ENCODE measurements around the gene SEMA3A.

Gene SEMA3A

GRCh38 chr7:83937930-83938329 lies 256.7 kb downstream of the SEMA3A start (continued):
- TF ChIP-seq, protein P1, sequence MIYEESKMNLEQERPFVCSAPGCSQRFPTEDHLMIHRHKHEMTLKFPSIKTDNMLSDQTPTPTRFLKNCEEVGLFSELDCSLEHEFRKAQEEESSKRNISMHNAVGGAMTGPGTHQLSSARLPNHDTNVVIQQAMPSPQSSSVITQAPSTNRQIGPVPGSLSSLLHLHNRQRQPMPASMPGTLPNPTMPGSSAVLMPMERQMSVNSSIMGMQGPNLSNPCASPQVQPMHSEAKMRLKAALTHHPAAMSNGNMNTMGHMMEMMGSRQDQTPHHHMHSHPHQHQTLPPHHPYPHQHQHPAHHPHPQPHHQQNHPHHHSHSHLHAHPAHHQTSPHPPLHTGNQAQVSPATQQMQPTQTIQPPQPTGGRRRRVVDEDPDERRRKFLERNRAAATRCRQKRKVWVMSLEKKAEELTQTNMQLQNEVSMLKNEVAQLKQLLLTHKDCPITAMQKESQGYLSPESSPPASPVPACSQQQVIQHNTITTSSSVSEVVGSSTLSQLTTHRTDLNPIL (CRISPR knock-in tag; IDR thresholded peaks at IDR 0.05; ENCODE audit: low read depth) = no peak
- TF ChIP-seq, protein P2, sequence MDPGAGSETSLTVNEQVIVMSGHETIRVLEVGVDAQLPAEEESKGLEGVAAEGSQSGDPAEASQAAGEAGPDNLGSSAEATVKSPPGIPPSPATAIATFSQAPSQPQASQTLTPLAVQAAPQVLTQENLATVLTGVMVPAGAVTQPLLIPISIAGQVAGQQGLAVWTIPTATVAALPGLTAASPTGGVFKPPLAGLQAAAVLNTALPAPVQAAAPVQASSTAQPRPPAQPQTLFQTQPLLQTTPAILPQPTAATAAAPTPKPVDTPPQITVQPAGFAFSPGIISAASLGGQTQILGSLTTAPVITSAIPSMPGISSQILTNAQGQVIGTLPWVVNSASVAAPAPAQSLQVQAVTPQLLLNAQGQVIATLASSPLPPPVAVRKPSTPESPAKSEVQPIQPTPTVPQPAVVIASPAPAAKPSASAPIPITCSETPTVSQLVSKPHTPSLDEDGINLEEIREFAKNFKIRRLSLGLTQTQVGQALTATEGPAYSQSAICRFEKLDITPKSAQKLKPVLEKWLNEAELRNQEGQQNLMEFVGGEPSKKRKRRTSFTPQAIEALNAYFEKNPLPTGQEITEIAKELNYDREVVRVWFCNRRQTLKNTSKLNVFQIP (CRISPR knock-in tag; IDR thresholded peaks at IDR 0.05; ENCODE audit: borderline replicate concordance, low read depth) = no peak
- TF ChIP-seq ZFP30 (CRISPR knock-in tag; IDR thresholded peaks at IDR 0.05) (no peak), ARNTL (CRISPR knock-in tag; IDR thresholded peaks at IDR 0.05; ENCODE audit: borderline replicate concordance, low read depth) (no peak), TOX (CRISPR knock-in tag; IDR thresholded peaks at IDR 0.05; ENCODE audit: borderline replicate concordance) (no peak), BACH2 (CRISPR knock-in tag; IDR thresholded peaks at IDR 0.05; ENCODE audit: borderline replicate concordance) (no peak)

- no peak for TF ChIP-seq BACH2 (CRISPR knock-in tag; IDR thresholded peaks at IDR 0.05; ENCODE audit: borderline replicate concordance)
- no peak for TF ChIP-seq SNAI2 (CRISPR knock-in tag; IDR thresholded peaks at IDR 0.05)
- TF ChIP-seq, protein P3, sequence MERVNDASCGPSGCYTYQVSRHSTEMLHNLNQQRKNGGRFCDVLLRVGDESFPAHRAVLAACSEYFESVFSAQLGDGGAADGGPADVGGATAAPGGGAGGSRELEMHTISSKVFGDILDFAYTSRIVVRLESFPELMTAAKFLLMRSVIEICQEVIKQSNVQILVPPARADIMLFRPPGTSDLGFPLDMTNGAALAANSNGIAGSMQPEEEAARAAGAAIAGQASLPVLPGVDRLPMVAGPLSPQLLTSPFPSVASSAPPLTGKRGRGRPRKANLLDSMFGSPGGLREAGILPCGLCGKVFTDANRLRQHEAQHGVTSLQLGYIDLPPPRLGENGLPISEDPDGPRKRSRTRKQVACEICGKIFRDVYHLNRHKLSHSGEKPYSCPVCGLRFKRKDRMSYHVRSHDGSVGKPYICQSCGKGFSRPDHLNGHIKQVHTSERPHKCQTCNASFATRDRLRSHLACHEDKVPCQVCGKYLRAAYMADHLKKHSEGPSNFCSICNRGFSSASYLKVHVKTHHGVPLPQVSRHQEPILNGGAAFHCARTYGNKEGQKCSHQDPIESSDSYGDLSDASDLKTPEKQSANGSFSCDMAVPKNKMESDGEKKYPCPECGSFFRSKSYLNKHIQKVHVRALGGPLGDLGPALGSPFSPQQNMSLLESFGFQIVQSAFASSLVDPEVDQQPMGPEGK (CRISPR knock-in tag; IDR thresholded peaks at IDR 0.05; ENCODE audit: borderline replicate concordance) = no peak
- no peak for TF ChIP-seq CSDC2 (CRISPR knock-in tag; IDR thresholded peaks at IDR 0.05)
- no peak for TF ChIP-seq ZNF565 (CRISPR knock-in tag; conservative IDR thresholded peaks at IDR 0.05; ENCODE audit: low read depth)
- TF ChIP-seq OSR1 (CRISPR knock-in tag; IDR thresholded peaks at IDR 0.05) = no peak
- TF ChIP-seq ZFP30 (CRISPR knock-in tag; IDR thresholded peaks at IDR 0.05) = no peak
- no peak for TF ChIP-seq ZFP3 (CRISPR knock-in tag; IDR thresholded peaks at IDR 0.05)
- no peak for TF ChIP-seq PPARA (CRISPR knock-in tag; IDR thresholded peaks at IDR 0.05; ENCODE audit: borderline replicate concordance)
- peak; percentile 98 for ATAC-seq
Measured at GRCh38 chr7:83936056-83936708, 258.4 kb downstream of the SEMA3A start.

DNA sequence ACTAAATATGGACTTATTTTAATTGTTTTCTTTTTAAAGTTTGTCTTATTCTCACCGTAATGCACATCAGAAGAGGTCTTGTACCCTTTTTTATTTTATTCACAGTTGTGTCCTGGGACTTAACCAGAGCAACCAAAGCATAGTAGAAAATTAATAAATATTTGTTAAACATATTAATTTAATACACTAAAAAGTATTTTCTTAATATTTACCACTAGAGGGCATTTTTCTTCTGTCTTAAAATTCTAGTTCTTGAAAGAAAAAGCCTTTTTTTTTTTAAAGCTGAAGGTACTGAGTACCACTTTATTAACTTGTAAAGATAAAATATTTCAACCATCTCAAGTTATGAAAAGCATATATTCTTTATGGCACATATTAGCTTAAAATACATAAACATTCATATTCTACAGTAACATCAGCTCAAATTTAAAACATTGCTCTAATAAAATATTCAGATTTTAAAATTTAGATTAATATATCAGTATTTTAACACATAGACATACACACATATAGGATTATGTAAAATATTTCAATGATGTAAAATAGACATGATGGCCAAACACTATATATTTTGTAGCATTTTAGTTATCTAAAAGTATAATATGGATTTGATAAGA lies 260.4 kb downstream of the SEMA3A start:
- no peak for ATAC-seq
- TF ChIP-seq, protein P3 (CRISPR knock-in tag; IDR thresholded peaks at IDR 0.05; ENCODE audit: borderline replicate concordance) = no peak
- no peak for TF ChIP-seq CSDC2 (CRISPR knock-in tag; IDR thresholded peaks at IDR 0.05)
- TF ChIP-seq ZFP30 (CRISPR knock-in tag; IDR thresholded peaks at IDR 0.05) = no peak
- no peak for TF ChIP-seq TSHZ2 (CRISPR knock-in tag; IDR thresholded peaks at IDR 0.05)
- no peak for TF ChIP-seq PPARA (CRISPR knock-in tag; IDR thresholded peaks at IDR 0.05; ENCODE audit: borderline replicate concordance)
- no peak for TF ChIP-seq TCF4 (CRISPR knock-in tag; IDR thresholded peaks at IDR 0.05; ENCODE audit: borderline replicate concordance)

GRCh38 chr7:83931968-83932367 lies 262.6 kb downstream of the SEMA3A start:
- ATAC-seq = no peak
- no peak for TF ChIP-seq ARNTL (CRISPR knock-in tag; IDR thresholded peaks at IDR 0.05; ENCODE audit: borderline replicate concordance, low read depth)
- TF ChIP-seq, protein P4, sequence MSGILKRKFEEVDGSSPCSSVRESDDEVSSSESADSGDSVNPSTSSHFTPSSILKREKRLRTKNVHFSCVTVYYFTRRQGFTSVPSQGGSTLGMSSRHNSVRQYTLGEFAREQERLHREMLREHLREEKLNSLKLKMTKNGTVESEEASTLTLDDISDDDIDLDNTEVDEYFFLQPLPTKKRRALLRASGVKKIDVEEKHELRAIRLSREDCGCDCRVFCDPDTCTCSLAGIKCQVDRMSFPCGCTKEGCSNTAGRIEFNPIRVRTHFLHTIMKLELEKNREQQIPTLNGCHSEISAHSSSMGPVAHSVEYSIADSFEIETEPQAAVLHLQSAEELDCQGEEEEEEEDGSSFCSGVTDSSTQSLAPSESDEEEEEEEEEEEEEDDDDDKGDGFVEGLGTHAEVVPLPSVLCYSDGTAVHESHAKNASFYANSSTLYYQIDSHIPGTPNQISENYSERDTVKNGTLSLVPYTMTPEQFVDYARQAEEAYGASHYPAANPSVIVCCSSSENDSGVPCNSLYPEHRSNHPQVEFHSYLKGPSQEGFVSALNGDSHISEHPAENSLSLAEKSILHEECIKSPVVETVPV (CRISPR knock-in tag; IDR thresholded peaks at IDR 0.05) = no peak
- TF ChIP-seq ZNF8 (CRISPR knock-in tag; IDR thresholded peaks at IDR 0.05) = no peak
- no peak for TF ChIP-seq ZNF565 (CRISPR knock-in tag; conservative IDR thresholded peaks at IDR 0.05; ENCODE audit: low read depth)
- no peak for TF ChIP-seq RARB (CRISPR knock-in tag; IDR thresholded peaks at IDR 0.05)
- TF ChIP-seq CSDC2 (CRISPR knock-in tag; IDR thresholded peaks at IDR 0.05) = no peak
- TF ChIP-seq TSHZ2 (CRISPR knock-in tag; IDR thresholded peaks at IDR 0.05) = no peak
- no peak for TF ChIP-seq ZFP3 (CRISPR knock-in tag; IDR thresholded peaks at IDR 0.05)
